A549 (cell line): Measurements from ENCODE around the gene SCNN1A. TPM values are rescaled to one million over a fixed set of nuclear protein-coding genes. Genes with fewer than 3 reads are reported as not detected.

Source experiments
- ATAC-seq, 2 experiments: fragments of 200-7000 bp in 1 of 2; fragments of >200 bp in 1 of 2; cut with Nextera tagmentation in 1 of 2; cut with Tn5 transposase in 1 of 2; 3 replicates each; pipeline versions ENCODE4 v1.8.0 to v1.9.1; 2018 to 2020; ENCODE audit warnings: mild to moderate bottlenecking in 1 of 2, moderate library complexity in 1 of 2
- CTCF ChIA-PET: fragments of 300-600 bp; sonication (Branson Sonifier 250); formaldehyde crosslinking; extraction: SDS; loops from one replicate; lab custom pipeline; 2021; ENCODE audit warnings: antibody characterized with exemption, inconsistent platforms; lab: Yijun Ruan, JAX
- POLR2A ChIA-PET: fragments of 350-600 bp; formaldehyde crosslinking; extraction: SDS; loops from one replicate; lab custom pipeline; 2021; ENCODE audit warnings: antibody characterized with exemption, inconsistent platforms; lab: Yijun Ruan, JAX
- DNase-seq, 2 experiments: peaks; one replicate each; pipeline versions ENCODE4 v3.0.0 to v3.0.0-alpha.2; 2011 to 2016; ENCODE audit warnings: low read depth in 1 of 2, low spot score in 1 of 2
- FAIRE-seq: peaks from 2 replicates; lab custom pipeline; 2011; peaks lifted over from hg19 to GRCh38; lab: Jason Lieb, UNC
- H3K27ac ChIP-seq, 2 experiments: fragments of >200 bp; sonication (Bioruptor Twin); formaldehyde crosslinking; 3 replicates each; pipeline ENCODE4 v1.5.1; 2016 to 2017
- H3K4me1 ChIP-seq: fragments of >200 bp; sonication (Bioruptor Twin); formaldehyde crosslinking; 3 replicates; pipeline ENCODE4 v1.6.1; 2016
- H3K4me2 ChIP-seq: fragments of >200 bp; sonication (Bioruptor Twin); formaldehyde crosslinking; 3 replicates; pipeline ENCODE4 v1.6.1; 2016
- H3K4me3 ChIP-seq: fragments of >200 bp; sonication (Bioruptor Twin); formaldehyde crosslinking; 3 replicates; pipeline ENCODE4 v1.5.1; 2016
- H3K9me3 ChIP-seq: fragments of >200 bp; sonication (Bioruptor Twin); formaldehyde crosslinking; 3 replicates; pipeline ENCODE4 v1.6.1; 2016
- BCL3 ChIP-seq: fragments of >200 bp; sonication (Bioruptor Twin); formaldehyde crosslinking; IDR thresholded peaks from 3 replicates; pipeline ENCODE4 v1.6.1; 2016
- BHLHE40 ChIP-seq: IDR thresholded peaks from 2 replicates; pipeline ENCODE4 v1.6.1; 2012; ENCODE audit warnings: low read depth, low read length, inconsistent platforms
- CBX2 ChIP-seq: fragments of 200-600 bp; sonication (generic); IDR thresholded peaks from 2 replicates; pipeline ENCODE4 v1.6.1; 2016; ENCODE audit warnings: low read depth, mild to moderate bottlenecking, borderline replicate concordance
- CBX8 ChIP-seq: fragments of 200-600 bp; sonication (generic); IDR thresholded peaks from 2 replicates; pipeline ENCODE4 v1.6.1; 2016
- CHD4 ChIP-seq: fragments of 200-600 bp; sonication (generic); IDR thresholded peaks from 2 replicates; pipeline ENCODE4 v1.6.1; 2016; ENCODE audit warnings: antibody characterized with exemption, mild to moderate bottlenecking, borderline replicate concordance
- CTCF ChIP-seq: fragments of >200 bp; sonication (Bioruptor Twin); formaldehyde crosslinking; IDR thresholded peaks from 3 replicates; pipeline ENCODE4 v1.5.1; 2016
- EHF ChIP-seq: fragments of 250-450 bp; sonication (Bioruptor Pico); IDR thresholded peaks from 2 replicates; pipeline ENCODE4 v1.5.0; 2020; ENCODE audit warnings: mild to moderate bottlenecking
- EHMT2 ChIP-seq: fragments of 200-600 bp; sonication (generic); IDR thresholded peaks from 2 replicates; pipeline ENCODE4 v1.6.1; 2016; ENCODE audit warnings: antibody characterized with exemption, low read depth, mild to moderate bottlenecking, moderate library complexity
- EP300 ChIP-seq, 2 experiments: fragments of >200 bp; sonication (Bioruptor Twin); formaldehyde crosslinking; IDR thresholded peaks; 2 replicates in 1 of 2; 3 replicates in 1 of 2; pipeline ENCODE4 v1.6.1; 2016 to 2017
- ESRRA ChIP-seq: fragments of 150-350 bp; IDR thresholded peaks from 2 replicates; pipeline ENCODE4 v1.6.1; 2014; ENCODE audit warnings: mild to moderate bottlenecking, low read length, borderline replicate concordance
- FOSB ChIP-seq: fragments of 250-450 bp; sonication (Bioruptor Pico); IDR thresholded peaks from 2 replicates; pipeline ENCODE4 v1.5.0; 2020; ENCODE audit warnings: mild to moderate bottlenecking, moderate library complexity
- GATA3 ChIP-seq: IDR thresholded peaks from 2 replicates; pipeline ENCODE4 v1.6.1; 2012; ENCODE audit warnings: borderline replicate concordance
- HDAC2 ChIP-seq: fragments of 200-600 bp; sonication (generic); IDR thresholded peaks from 2 replicates; pipeline ENCODE4 v1.6.1; 2016
- HEYL ChIP-seq: fragments of 250-450 bp; sonication (Bioruptor Pico); IDR thresholded peaks from 2 replicates; pipeline ENCODE4 v1.8.0; 2021; ENCODE audit warnings: mild to moderate bottlenecking, moderate library complexity
- HMGXB4 ChIP-seq: fragments of 250-450 bp; sonication (Bioruptor Pico); IDR thresholded peaks from 2 replicates; pipeline ENCODE4 v1.5.0; 2021; ENCODE audit warnings: mild to moderate bottlenecking, moderate library complexity, borderline replicate concordance
- HOXA7 ChIP-seq: fragments of 250-450 bp; sonication (Bioruptor Pico); IDR thresholded peaks from 2 replicates; pipeline ENCODE4 v1.5.0; 2020; ENCODE audit warnings: mild to moderate bottlenecking, moderate library complexity
- HOXB5 ChIP-seq: fragments of 250-450 bp; sonication (Bioruptor Pico); IDR thresholded peaks from 2 replicates; pipeline ENCODE4 v1.5.0; 2020; ENCODE audit warnings: mild to moderate bottlenecking, moderate library complexity
- JUN ChIP-seq, 2 experiments: fragments of >200 bp; sonication (Bioruptor Twin); formaldehyde crosslinking; IDR thresholded peaks; 2 replicates in 1 of 2; 3 replicates in 1 of 2; pipeline ENCODE4 v1.6.1; 2016 to 2017
- JUNB ChIP-seq: fragments of >200 bp; sonication (Bioruptor Twin); formaldehyde crosslinking; IDR thresholded peaks from 2 replicates; pipeline ENCODE4 v1.6.1; 2016
- KDM1A ChIP-seq: fragments of 200-600 bp; sonication (generic); IDR thresholded peaks from 2 replicates; pipeline ENCODE4 v1.6.1; 2016; ENCODE audit warnings: low read depth, mild to moderate bottlenecking
- MAFK ChIP-seq: fragments of 450-650 bp; IDR thresholded peaks from 2 replicates; pipeline ENCODE4 v1.6.1; 2014; ENCODE audit not compliant: partially characterized antibody
- MYC ChIP-seq: IDR thresholded peaks from 2 replicates; pipeline ENCODE4 v1.6.1; 2012; ENCODE audit warnings: mild to moderate bottlenecking, inconsistent platforms, low read length, improper control_type of control experiment, borderline replicate concordance
- NFE2L2 ChIP-seq: fragments of 150-350 bp; conservative IDR thresholded peaks from 2 replicates; pipeline ENCODE4 v1.6.1; 2014; ENCODE audit warnings: low read length
- NR3C1 ChIP-seq: fragments of >200 bp; sonication (Bioruptor Twin); formaldehyde crosslinking; IDR thresholded peaks from 3 replicates; pipeline ENCODE4 v1.6.1; 2017
- PHF8 ChIP-seq: fragments of 200-600 bp; sonication (generic); IDR thresholded peaks from 2 replicates; pipeline ENCODE4 v1.6.1; 2016; ENCODE audit warnings: low read depth, mild to moderate bottlenecking, antibody characterized with exemption, moderate library complexity, borderline replicate concordance
- POLR2A ChIP-seq: IDR thresholded peaks from 2 replicates; pipeline ENCODE4 v1.6.1; 2012; ENCODE audit warnings: mild to moderate bottlenecking, low read length
- POLR2AphosphoS2 ChIP-seq: conservative IDR thresholded peaks from 2 replicates; pipeline ENCODE4 v1.6.1; 2012; ENCODE audit warnings: low read length, improper control_type of control experiment, inconsistent platforms
- RFX5 ChIP-seq: fragments of 450-650 bp; IDR thresholded peaks from 2 replicates; pipeline ENCODE4 v1.7.1; 2014; ENCODE audit warnings: antibody characterized with exemption, mild to moderate bottlenecking, moderate library complexity
- SMC3 ChIP-seq: fragments of >200 bp; sonication (Bioruptor Twin); formaldehyde crosslinking; IDR thresholded peaks from 3 replicates; pipeline ENCODE4 v1.6.1; 2018; ENCODE audit warnings: inconsistent platforms
- TFCP2L1 ChIP-seq: fragments of 250-450 bp; sonication (Bioruptor Pico); IDR thresholded peaks from 2 replicates; pipeline ENCODE4 v1.5.0; 2021; ENCODE audit warnings: mild to moderate bottlenecking
- ZFP36 ChIP-seq: fragments of 450-650 bp; IDR thresholded peaks from 2 replicates; pipeline ENCODE4 v1.6.1; 2014; ENCODE audit warnings: borderline replicate concordance; ENCODE audit not compliant: partially characterized antibody
- ZNF302 ChIP-seq: fragments of 250-450 bp; sonication (Bioruptor Pico); IDR thresholded peaks from 2 replicates; pipeline ENCODE4 v1.9.0; 2021; ENCODE audit warnings: inconsistent platforms, mild to moderate bottlenecking, moderate library complexity
- WGBS: methylation state at CpG from one replicate; pipeline ENCODE4 v1.1.6; 2017; ENCODE audit errors: missing lambda C conversion rate; 5-methylcytosine and 5-hydroxymethylcytosine counted together
- polyA plus RNA-seq, 4 experiments: library from polyadenylated mRNA; depleted of rRNA in 3 of 4; stranded (reverse); fragments of >200 nt; fragmentation: RNase III in 1 of 4; extraction: RNeasy Plus Mini Kit Qiagen cat#74134 plus additional on column Dnase treatment in 1 of 4; gene quantifications; 2 replicates in 3 of 4; 3 replicates in 1 of 4; pipeline ENCODE4 v1.2.3, GENCODE V29; 2011 to 2017
- TF ChIP-seq, protein P1 (sequence below): fragments of 450-650 bp; IDR thresholded peaks from 2 replicates; pipeline ENCODE4 v1.6.1; 2014; ENCODE audit warnings: antibody characterized with exemption
- TF ChIP-seq, protein P2 (sequence below): IDR thresholded peaks from 2 replicates; pipeline ENCODE4 v1.6.1; 2012
- TF ChIP-seq, protein P3 (sequence below): fragments of 150-350 bp; IDR thresholded peaks from 2 replicates; pipeline ENCODE4 v1.6.1; 2014; ENCODE audit warnings: low read depth, mild to moderate bottlenecking, low read length

SCNN1A gene
- polyA plus RNA-seq, 2 of the 4 experiments (the other 2 are of a cell fraction) = 6.0 to 7.0 TPM

DNA sequence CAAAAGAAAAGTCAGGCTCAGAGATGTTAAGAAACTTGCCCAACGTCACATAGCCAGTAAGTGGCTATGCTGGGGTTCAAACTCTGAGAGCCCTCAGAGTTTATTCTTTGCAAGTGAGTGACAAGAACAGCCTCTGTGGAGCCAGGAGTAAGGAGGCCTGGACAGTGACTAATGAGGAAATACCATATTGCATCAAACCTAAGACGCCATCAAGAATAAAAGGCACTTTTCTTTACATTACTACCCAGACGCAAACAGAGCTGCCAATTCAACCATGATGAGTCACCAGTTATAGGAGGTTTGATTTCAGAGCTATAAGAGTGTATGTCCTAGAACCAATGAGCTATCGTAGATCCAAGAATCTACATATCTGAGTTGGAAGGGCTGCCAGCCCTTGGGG lies 42.9 kb downstream of the SCNN1A start:
- Histone ChIP-seq H3K4me2 (peak overlapping the region; percentile 92), H3K9me3 (no peaks in the 10 kb centered on the region), H3K4me3 (no peak overlapping the region), H3K4me1 (peaks cover 93% of the 10 kb centered on the region), H3K27ac (peak overlapping the region; percentile 95 to 98)
- DNase-seq (peak; percentile 79 to 93), FAIRE-seq (peak; percentile 96), ATAC-seq (peak; percentile 3 to 30; a peak in 4 of 6 replicates)
- WGBS = 9% methylated on average over 4 of the region's 4 CpGs
- POLR2A ChIA-PET = interaction anchor here (0.7 to 10.1 kb wide), 8 partner anchors 9 to 206 kb away, joined by 3 to 141 read pairs (median 4); partner anchors contain the start of genes SCNN1A, TNFRSF1A and VAMP1
- CTCF ChIA-PET = interaction anchor here (0.7 to 29.7 kb wide), 9 partner anchors 9 to 225 kb away, joined by 3 to 705 read pairs (median 5); partner anchors contain the start of genes LTBR, SCNN1A and TNFRSF1A
- TF ChIP-seq, protein P1, sequence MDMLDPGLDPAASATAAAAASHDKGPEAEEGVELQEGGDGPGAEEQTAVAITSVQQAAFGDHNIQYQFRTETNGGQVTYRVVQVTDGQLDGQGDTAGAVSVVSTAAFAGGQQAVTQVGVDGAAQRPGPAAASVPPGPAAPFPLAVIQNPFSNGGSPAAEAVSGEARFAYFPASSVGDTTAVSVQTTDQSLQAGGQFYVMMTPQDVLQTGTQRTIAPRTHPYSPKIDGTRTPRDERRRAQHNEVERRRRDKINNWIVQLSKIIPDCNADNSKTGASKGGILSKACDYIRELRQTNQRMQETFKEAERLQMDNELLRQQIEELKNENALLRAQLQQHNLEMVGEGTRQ = no peak
- no peak for TF ChIP-seq HOXA7 (CRISPR knock-in tag)
- TF ChIP-seq ESRRA = no peak
- peak; percentile 74 for TF ChIP-seq GATA3
- no peak for TF ChIP-seq POLR2A
- TF ChIP-seq MAFK = peak; percentile 48
- peak; percentile 81 for TF ChIP-seq ZFP36
- TF ChIP-seq RFX5 = no peak
- TF ChIP-seq NFE2L2 = no peak
- no peak for TF ChIP-seq TFCP2L1 (CRISPR knock-in tag)
- TF ChIP-seq CTCF = no peak
- peak; percentile 30 to 45; a peak in 2 of 5 replicates for TF ChIP-seq JUN (IDR thresholded peaks at IDR 0.05)
- TF ChIP-seq BHLHE40 = no peak
- TF ChIP-seq CHD4 = no peak
- peak; percentile 87 for TF ChIP-seq JUNB
- TF ChIP-seq, protein P2, sequence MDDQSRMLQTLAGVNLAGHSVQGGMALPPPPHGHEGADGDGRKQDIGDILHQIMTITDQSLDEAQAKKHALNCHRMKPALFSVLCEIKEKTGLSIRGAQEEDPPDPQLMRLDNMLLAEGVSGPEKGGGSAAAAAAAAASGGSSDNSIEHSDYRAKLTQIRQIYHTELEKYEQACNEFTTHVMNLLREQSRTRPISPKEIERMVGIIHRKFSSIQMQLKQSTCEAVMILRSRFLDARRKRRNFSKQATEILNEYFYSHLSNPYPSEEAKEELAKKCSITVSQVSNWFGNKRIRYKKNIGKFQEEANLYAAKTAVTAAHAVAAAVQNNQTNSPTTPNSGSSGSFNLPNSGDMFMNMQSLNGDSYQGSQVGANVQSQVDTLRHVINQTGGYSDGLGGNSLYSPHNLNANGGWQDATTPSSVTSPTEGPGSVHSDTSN = peak; percentile 19; the same call in 1 of the 2 replicates
- TF ChIP-seq BCL3 = peak; percentile 39; the same call in 1 of the 3 replicates
- no peak for TF ChIP-seq SMC3
- TF ChIP-seq HEYL (CRISPR knock-in tag) = no peak
- no peak for TF ChIP-seq EHF (CRISPR knock-in tag)
- no peak for TF ChIP-seq PHF8
- TF ChIP-seq KDM1A = no peak
- TF ChIP-seq FOSB (CRISPR knock-in tag) = no peak; the same call in 1 of the 2 replicates
- no peak for TF ChIP-seq EHMT2
- no peak for TF ChIP-seq CBX2
- peak; percentile 63 to 65; a peak in 3 of 5 replicates for TF ChIP-seq EP300 (IDR thresholded peaks at IDR 0.05)
- no peak for TF ChIP-seq POLR2AphosphoS2
- TF ChIP-seq HMGXB4 (CRISPR knock-in tag) = no peak
- TF ChIP-seq NR3C1 = no peak
- TF ChIP-seq HDAC2 = no peak
- no peak for TF ChIP-seq CBX8
- TF ChIP-seq MYC = no peak
- TF ChIP-seq HOXB5 (CRISPR knock-in tag) = peak; percentile 96
- TF ChIP-seq ZNF302 (CRISPR knock-in tag) = no peak
- TF ChIP-seq, protein P3, sequence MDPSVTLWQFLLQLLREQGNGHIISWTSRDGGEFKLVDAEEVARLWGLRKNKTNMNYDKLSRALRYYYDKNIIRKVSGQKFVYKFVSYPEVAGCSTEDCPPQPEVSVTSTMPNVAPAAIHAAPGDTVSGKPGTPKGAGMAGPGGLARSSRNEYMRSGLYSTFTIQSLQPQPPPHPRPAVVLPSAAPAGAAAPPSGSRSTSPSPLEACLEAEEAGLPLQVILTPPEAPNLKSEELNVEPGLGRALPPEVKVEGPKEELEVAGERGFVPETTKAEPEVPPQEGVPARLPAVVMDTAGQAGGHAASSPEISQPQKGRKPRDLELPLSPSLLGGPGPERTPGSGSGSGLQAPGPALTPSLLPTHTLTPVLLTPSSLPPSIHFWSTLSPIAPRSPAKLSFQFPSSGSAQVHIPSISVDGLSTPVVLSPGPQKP = no peak
